ENCODE data around the gene NTN1. TPM values are rescaled to one million over a fixed set of nuclear protein-coding genes. Genes with fewer than 3 reads are reported as not detected.

The NTN1 gene
- total RNA-seq, 2 donors from 2014 or later: 3.6 to 4.0 TPM

DNA sequence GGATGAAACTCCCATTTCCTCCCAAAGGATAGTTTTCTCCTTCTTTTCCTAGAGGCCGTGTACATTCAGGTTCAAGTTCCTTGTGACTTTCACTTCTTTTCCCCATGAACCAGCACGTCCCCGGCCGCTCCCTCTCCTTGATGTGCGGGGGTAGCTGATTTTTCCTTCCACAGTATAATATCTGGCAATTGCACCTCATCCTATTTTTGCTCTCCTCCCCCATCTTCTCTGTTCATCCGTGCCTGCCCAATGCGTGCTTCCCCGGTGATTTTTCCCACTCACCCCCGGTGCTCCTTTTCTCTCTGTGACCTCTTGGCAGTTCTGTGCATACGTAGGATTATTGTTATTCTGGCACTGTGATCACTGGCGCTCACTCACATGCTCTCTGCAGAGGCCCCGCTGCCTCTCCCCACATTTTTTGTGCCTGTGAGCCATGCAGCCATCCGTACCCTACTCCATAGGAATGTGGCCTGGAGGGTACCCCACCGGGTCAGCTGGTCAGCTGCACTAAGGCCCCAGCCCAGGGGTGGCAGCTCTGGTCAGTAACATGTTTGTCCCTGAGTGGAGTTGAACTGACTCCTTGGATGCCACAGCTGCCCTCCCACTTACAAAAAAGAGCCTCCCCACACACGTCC lies 100.0 kb downstream of the NTN1 start:
- no peak overlapping the region for H3K27ac ChIP-seq
- no peak for TF ChIP-seq POLR2A (IDR thresholded peaks at IDR 0.05)
- TF ChIP-seq CTCF (IDR thresholded peaks at IDR 0.05): no peak
- H3K9me3 ChIP-seq: no peaks in the 10 kb centered on the region
- H3K36me3 ChIP-seq (replicated peaks in 1 of 2; ENCODE audit: insufficient read depth in 1 of 2, low read depth in 2 of 2): no peaks in the 10 kb centered on the region
- WGBS, 2 donors: 74 to 81% methylated on average over 15 of the region's 15 CpGs
- H3K27me3 ChIP-seq: no peaks in the 10 kb centered on the region
- intact Hi-C loops (cut with DNase I): loop anchor here (10.0 kb wide), 1 partner anchor 63 kb away; no protein-coding TSS in a partner anchor
- ATAC-seq (no peak), DNase-seq (no peak)
- H3K4me1 ChIP-seq: no peaks in the 10 kb centered on the region
- no peak overlapping the region for H3K4me3 ChIP-seq

DNA sequence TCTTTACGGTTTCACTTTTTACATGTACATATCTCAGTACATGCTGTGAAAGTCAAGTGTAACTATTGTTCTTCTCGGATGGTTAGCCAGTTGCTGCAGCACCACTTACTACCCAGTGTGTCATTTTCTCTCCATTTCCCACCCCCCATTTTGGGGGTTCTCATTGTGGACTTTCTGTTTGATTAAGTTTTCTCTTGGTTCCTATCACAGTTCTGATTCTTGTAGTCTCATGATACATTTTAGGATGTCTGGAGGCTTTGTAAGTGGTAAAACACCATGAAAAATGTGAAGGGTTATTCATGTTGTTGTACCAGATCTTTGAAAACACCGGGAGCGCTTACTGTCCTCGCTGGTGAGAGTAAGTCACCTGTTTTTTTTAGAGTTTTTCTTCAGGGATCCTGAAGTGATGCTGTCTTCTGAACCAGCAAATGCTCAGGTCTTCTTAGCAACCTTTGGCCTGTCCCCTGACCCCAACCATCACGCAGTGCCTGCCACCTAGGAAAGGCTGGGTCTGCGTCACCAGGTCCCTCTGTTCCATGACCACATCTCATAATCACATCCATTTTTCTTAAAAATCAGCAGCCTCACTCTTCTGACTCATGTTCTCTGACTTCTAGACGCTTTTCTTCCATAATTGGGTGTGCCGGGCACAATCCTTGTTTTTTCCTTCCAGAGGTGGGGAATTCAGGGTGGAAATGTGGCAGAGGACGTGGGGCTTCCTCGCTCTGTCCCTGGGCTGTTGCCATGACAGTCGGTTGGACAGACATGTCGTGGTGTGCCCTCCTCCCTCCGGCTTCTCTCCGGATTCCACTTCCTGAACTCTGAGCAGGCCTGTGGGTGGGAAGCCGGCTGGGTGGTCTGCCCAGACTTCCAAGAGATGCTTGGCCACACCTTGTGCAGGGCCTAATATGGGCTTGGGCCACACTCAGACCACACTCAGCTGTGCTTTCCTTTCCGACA lies 102.6 kb downstream of the NTN1 start:
- ATAC-seq: no peak
- TF ChIP-seq CTCF (IDR thresholded peaks at IDR 0.05): no peak
- no peak for TF ChIP-seq POLR2A (IDR thresholded peaks at IDR 0.05)
- no peak for DNase-seq
- H3K27ac ChIP-seq: no peak overlapping the region
- H3K4me3 ChIP-seq: no peak overlapping the region
- no peaks in the 10 kb centered on the region for H3K36me3 ChIP-seq (replicated peaks in 1 of 2; ENCODE audit: insufficient read depth in 1 of 2, low read depth in 2 of 2)
- no peaks in the 10 kb centered on the region for H3K27me3 ChIP-seq
- intact Hi-C loops (cut with DNase I): loop anchor here (10.0 kb wide), 1 partner anchor 61 kb away; no protein-coding TSS in a partner anchor
- H3K4me1 ChIP-seq: no peaks in the 10 kb centered on the region
- WGBS, 2 donors: 78 to 87% methylated on average over 17 of the region's 17 CpGs
- H3K9me3 ChIP-seq: no peaks in the 10 kb centered on the region

GRCh38 chr17:9124554-9124935 lies 103.2 kb downstream of the NTN1 start:
- WGBS, 2 donors: 86 to 95% methylated on average over 6 to 10 of the region's 10 CpGs
- ATAC-seq: no peak
- no peak overlapping the region for H3K27ac ChIP-seq
- intact Hi-C loops (cut with DNase I): loop anchor here (10.0 kb wide), 1 partner anchor 60 kb away; no protein-coding TSS in a partner anchor
- no peaks in the 10 kb centered on the region for H3K9me3 ChIP-seq
- no peak overlapping the region for H3K4me3 ChIP-seq
- H3K36me3 ChIP-seq (replicated peaks in 1 of 2; ENCODE audit: insufficient read depth in 1 of 2, low read depth in 2 of 2): no peaks in the 10 kb centered on the region
- no peaks in the 10 kb centered on the region for H3K27me3 ChIP-seq
- no peaks in the 10 kb centered on the region for H3K4me1 ChIP-seq
- TF ChIP-seq POLR2A (IDR thresholded peaks at IDR 0.05) (no peak), CTCF (IDR thresholded peaks at IDR 0.05) (no peak)
- no peak for DNase-seq

- H3K27ac ChIP-seq: no peak overlapping the region
- no peak overlapping the region for H3K4me3 ChIP-seq
- no peaks in the 10 kb centered on the region for H3K27me3 ChIP-seq
- 86 to 93% methylated on average over 8 of the region's 8 CpGs for WGBS, 2 donors
- DNase-seq: no peak
- H3K9me3 ChIP-seq: no peaks in the 10 kb centered on the region
- intact Hi-C loops (cut with DNase I): loop anchor here (10.0 kb wide), 1 partner anchor 59 kb away; no protein-coding TSS in a partner anchor
- no peaks in the 10 kb centered on the region for H3K4me1 ChIP-seq
- no peaks in the 10 kb centered on the region for H3K36me3 ChIP-seq (replicated peaks in 1 of 2; ENCODE audit: insufficient read depth in 1 of 2, low read depth in 2 of 2)
- TF ChIP-seq POLR2A (IDR thresholded peaks at IDR 0.05): no peak
- no peak for TF ChIP-seq CTCF (IDR thresholded peaks at IDR 0.05)
- no peak for ATAC-seq
These were observed 104.4 kb downstream of the NTN1 start for GRCh38 chr17:9125722-9126121.
